GM12873 (cell line): ENCODE measurements around the gene TLL2.

ENCODE experiments used
- CTCF ChIP-seq: IDR thresholded peaks from 2 replicates; pipeline ENCODE4 v1.5.1; 2012; ENCODE audit warnings: low read depth, mild to moderate bottlenecking, moderate library complexity, low read length, control low read depth; ENCODE audit not compliant: insufficient read depth; ENCODE audit errors: missing control alignments

Gene TLL2

GRCh38 chr10:96418582-96418981 lies 95.1 kb downstream of the TLL2 start:
- no peak for TF ChIP-seq CTCF

- no peak for TF ChIP-seq CTCF
These were observed 96.3 kb downstream of the TLL2 start for GRCh38 chr10:96417441-96417840.

GRCh38 chr10:96416643-96417042 lies 97.1 kb downstream of the TLL2 start:
- TF ChIP-seq CTCF: no peak

GRCh38 chr10:96415891-96416554 lies 97.7 kb downstream of the TLL2 start:
- TF ChIP-seq CTCF: no peak

- no peak for TF ChIP-seq CTCF
These were observed 98.4 kb downstream of the TLL2 start for GRCh38 chr10:96415150-96415890.

GRCh38 chr10:96414303-96414702 lies 99.4 kb downstream of the TLL2 start:
- TF ChIP-seq CTCF: no peak

GRCh38 chr10:96413151-96413787 lies 100.5 kb downstream of the TLL2 start:
- TF ChIP-seq CTCF: peak; percentile 45
